D341Med (cell line): ENCODE results near the gene GPC5.
"Not testable (repeated sequence)": the region's sequence is repeated elsewhere in the genome, so short reads cannot be mapped to it uniquely, and the experiment has no call there.

Source experiments
- DNase-seq: peaks from one replicate; pipeline ENCODE4 v3.0.0; 2012; ENCODE audit warnings: low spot score

Gene GPC5

GRCh38 chr13:92661406-92661805 is 1263.0 kb downstream of the GPC5 start:
- DNase-seq = no peak

GRCh38 chr13:92668157-92668556 is 1269.7 kb downstream of the GPC5 start:
- no peak for DNase-seq

GRCh38 chr13:92670096-92670495 is 1271.7 kb downstream of the GPC5 start:
- no peak for DNase-seq

- no peak for DNase-seq
Observed at GRCh38 chr13:92671821-92672220, 1273.4 kb downstream of the GPC5 start.

- no peak for DNase-seq
Observed at GRCh38 chr13:92676246-92676645, 1277.8 kb downstream of the GPC5 start.

- DNase-seq = peak; percentile 40
Observed at GRCh38 chr13:92677571-92677970, 1279.2 kb downstream of the GPC5 start.

- DNase-seq = no peak
Observed at GRCh38 chr13:92679602-92680001, 1281.2 kb downstream of the GPC5 start.

- no peak for DNase-seq
Observed at GRCh38 chr13:92681239-92681638, 1282.8 kb downstream of the GPC5 start.

- no peak for DNase-seq
Observed at GRCh38 chr13:92682832-92683517, 1284.6 kb downstream of the GPC5 start.

- no peak for DNase-seq
Observed at GRCh38 chr13:92694047-92694446, 1295.6 kb downstream of the GPC5 start.

- DNase-seq = not testable (repeated sequence)
Observed at GRCh38 chr13:92695827-92696226, 1297.4 kb downstream of the GPC5 start.

GRCh38 chr13:92716749-92717148 is 1318.3 kb downstream of the GPC5 start:
- DNase-seq = no peak

GRCh38 chr13:92717857-92718256 is 1319.4 kb downstream of the GPC5 start:
- DNase-seq = no peak

- DNase-seq = no peak
Observed at GRCh38 chr13:92719868-92720267, 1321.4 kb downstream of the GPC5 start.

GRCh38 chr13:92721620-92722019 is 1323.2 kb downstream of the GPC5 start:
- no peak for DNase-seq

- no peak for DNase-seq
Observed at GRCh38 chr13:92727118-92727517, 1328.7 kb downstream of the GPC5 start.

- no peak for DNase-seq
Observed at GRCh38 chr13:92734068-92734467, 1335.6 kb downstream of the GPC5 start.

- DNase-seq = no peak
Observed at GRCh38 chr13:92734545-92734944, 1336.1 kb downstream of the GPC5 start.

GRCh38 chr13:92735909-92736308 is 1337.5 kb downstream of the GPC5 start:
- no peak for DNase-seq

GRCh38 chr13:92739306-92739818 is 1340.9 kb downstream of the GPC5 start:
- DNase-seq = no peak

GRCh38 chr13:92743992-92744391 is 1345.6 kb downstream of the GPC5 start:
- DNase-seq = no peak

- DNase-seq = no peak
Observed at GRCh38 chr13:92745258-92745657, 1346.8 kb downstream of the GPC5 start.

- DNase-seq = not testable (repeated sequence)
Observed at GRCh38 chr13:92752705-92753104, 1354.3 kb downstream of the GPC5 start.

- no peak for DNase-seq
Observed at GRCh38 chr13:92761710-92762109, 1363.3 kb downstream of the GPC5 start.
